AG09309 (cell line): ENCODE results near the gene KIF1B.

Experiments used
- DNase-seq: peaks from one replicate; pipeline ENCODE4 v3.0.0-alpha.2; 2010; ENCODE audit warnings: low read depth
- H3K4me3 ChIP-seq: 2 replicates; pipeline ENCODE4 v1.5.1; 2011; ENCODE audit warnings: mild to moderate bottlenecking, low read depth, low read length, moderate library complexity; ENCODE audit not compliant: control insufficient read depth
- CTCF ChIP-seq: IDR thresholded peaks from 2 replicates; pipeline ENCODE4 v1.5.1; 2011; ENCODE audit warnings: mild to moderate bottlenecking, low read depth, low read length, inconsistent platforms; ENCODE audit not compliant: insufficient read depth, control insufficient read depth; ENCODE audit errors: missing control alignments

The KIF1B gene

DNA sequence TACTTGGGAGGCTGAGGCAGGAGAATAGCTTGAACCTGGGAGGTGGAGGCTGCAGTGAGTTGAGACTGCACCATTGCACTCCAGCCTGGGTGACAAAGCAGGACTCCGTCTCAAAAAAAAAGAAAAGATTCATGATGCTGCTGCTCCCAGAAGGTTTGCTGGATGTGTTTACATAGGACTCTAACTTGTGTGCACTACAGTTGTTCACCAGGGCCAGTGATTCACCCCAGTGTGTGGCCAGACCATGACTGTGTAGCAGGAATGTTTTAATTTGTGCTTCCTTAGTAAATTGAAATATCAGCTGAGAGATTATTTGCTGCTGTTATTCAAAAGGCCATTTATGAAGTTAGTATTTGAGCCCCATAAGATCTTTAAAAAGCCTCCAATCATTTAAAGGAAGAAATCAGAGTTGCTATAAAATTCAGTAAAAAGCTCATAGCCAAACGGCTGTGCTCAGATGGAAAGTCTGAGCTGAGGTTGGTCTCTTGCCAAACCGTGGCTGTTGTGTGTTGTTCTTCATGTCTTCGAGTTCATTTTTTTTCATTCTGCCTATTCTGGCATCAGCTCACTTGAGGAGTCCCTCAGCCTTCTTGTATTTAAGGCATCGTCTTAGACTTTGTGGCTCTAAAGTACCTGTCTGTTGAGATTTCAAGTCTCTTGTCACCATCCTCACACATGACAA lies 170.4 kb downstream of the KIF1B start:
- peak; percentile 62 for DNase-seq
- TF ChIP-seq CTCF, result no peak
- no peak overlapping the region for H3K4me3 ChIP-seq

DNA sequence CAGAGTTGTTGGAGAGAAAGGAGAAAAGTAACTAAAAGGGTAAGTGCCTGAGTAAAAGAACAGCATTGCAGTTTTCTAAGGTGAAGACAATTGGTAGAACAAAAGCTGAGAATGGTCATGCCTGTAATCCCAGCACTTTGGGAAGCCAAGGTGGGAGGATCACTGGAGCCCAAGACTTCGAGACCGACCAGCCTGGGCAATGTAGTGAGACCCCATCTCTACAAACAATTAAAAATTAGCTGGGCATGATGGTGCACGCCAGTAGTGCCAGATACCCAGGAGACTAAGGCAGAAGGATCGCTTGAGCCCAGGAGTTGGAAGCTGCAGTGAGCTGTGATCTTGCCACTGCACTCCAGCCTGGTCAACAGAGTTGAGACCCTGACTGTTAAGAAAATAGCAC lies 173.3 kb downstream of the KIF1B start:
- DNase-seq, result no peak
- H3K4me3 ChIP-seq, result no peak overlapping the region
- TF ChIP-seq CTCF, result no peak

- DNase-seq, result no peak
- TF ChIP-seq CTCF, result no peak
- no peak overlapping the region for H3K4me3 ChIP-seq
These were observed 173.8 kb downstream of the KIF1B start for GRCh38 chr1:10384219-10384618.

GRCh38 chr1:10386761-10387676 lies 176.6 kb downstream of the KIF1B start:
- no peak overlapping the region for H3K4me3 ChIP-seq
- TF ChIP-seq CTCF, result no peak
- no peak for DNase-seq

DNA sequence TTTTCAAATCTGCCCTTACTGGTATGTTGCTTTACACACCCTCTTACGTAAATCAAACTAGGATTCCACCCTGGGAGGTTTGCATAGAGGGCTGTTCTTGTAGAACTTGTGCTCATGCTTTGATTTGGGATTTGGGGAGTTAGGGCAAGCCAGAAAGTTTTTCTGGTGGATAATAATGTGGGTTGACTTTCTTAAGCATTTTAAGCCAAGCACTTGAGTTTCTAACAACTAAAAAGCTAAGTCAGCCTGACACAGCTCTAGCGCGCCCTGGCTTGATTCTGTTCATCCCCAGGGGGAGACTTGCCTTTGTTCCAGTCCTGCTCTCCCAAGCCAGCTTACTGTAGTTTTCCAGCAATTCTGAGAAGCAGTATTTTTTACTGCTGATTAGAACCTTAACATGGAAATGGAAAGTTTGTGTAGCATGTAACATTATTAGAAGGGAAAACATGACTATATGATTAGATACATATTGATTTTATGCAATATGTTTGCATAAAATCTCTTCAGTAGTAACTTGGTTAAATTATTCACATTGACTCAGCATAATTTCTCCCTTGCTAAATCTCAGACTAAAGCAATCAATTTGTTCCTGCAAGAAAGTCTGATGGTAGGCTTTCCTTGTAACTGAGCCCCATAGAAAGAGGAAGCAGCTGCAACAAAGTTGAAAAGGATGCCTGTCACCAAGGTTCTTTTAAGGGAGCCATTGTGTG lies 177.5 kb downstream of the KIF1B start:
- DNase-seq, result no peak
- no peak for TF ChIP-seq CTCF
- no peak overlapping the region for H3K4me3 ChIP-seq

DNA sequence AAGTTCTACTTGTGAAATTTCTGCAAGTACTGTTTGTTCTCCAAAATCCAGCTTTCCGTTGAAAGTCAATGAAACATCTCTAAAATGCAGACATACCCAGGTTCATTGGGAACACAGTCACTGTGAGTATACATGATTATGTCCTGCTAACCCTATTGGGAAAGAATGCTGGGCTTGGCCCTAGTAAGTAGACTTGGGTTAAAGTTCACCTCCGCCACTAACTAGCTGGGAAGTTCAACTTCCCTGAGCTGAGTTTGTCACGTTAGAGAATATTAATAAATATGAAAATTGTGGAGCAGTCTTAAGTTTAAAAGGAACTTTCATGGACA lies 178.0 kb downstream of the KIF1B start:
- TF ChIP-seq CTCF, result no peak
- H3K4me3 ChIP-seq, result no peak overlapping the region
- DNase-seq, result no peak
